Spleen (tissue), 7 donors: ENCODE measurements around the gene NACA.

Experiments
- CTCF ChIP-seq, 11 experiments: fragments of 200-600 bp in 7 of 11; fragments of 450-650 bp in 4 of 11; sonication (generic) in 4 of 11; IDR thresholded peaks in 8 of 11; conservative IDR thresholded peaks in 3 of 11; 1 replicate in 7 of 11; 2 replicates in 4 of 11; pipeline versions ENCODE4 v1.4.0 to v1.8.0; 2016 to 2021; ENCODE audit warnings: antibody characterized with exemption in 11 of 11, inconsistent platforms in 4 of 11, mild to moderate bottlenecking in 1 of 11
- POLR2A ChIP-seq, 3 donors: fragments of 450-650 bp; IDR thresholded peaks; one replicate each; pipeline ENCODE4 v1.5.1; 2017; ENCODE audit warnings: antibody characterized with exemption in 3 of 3, mild to moderate bottlenecking in 1 of 3
- POLR2AphosphoS5 ChIP-seq, 3 donors: sonication (generic); formaldehyde crosslinking; IDR thresholded peaks; one replicate each; pipeline ENCODE4 v1.5.1; 2017; ENCODE audit warnings: antibody characterized with exemption in 3 of 3
- donor health status: DM: no; HTN: no; CAD: no; lungs with moderate emphysema.
- donor health status: DM: no; HTN: no; CAD: no.
- donor health status: DM: no; HTN: no; CAD: no.

GRCh38 chr12:56718149-56718548 lies 7.0 kb downstream of the NACA start:
- TF ChIP-seq CTCF (IDR thresholded peaks at IDR 0.05 in 8 of 11, conservative IDR thresholded peaks at IDR 0.05 in 3 of 11) (no peak), POLR2A (IDR thresholded peaks at IDR 0.05) (no peak), POLR2AphosphoS5 (IDR thresholded peaks at IDR 0.05) (no peak)
